HG03571 (cell line): ENCODE measurements around the gene KLHL25.
"Not testable (repeated sequence)": the region's sequence is repeated elsewhere in the genome, so short reads cannot be mapped to it uniquely, and the experiment has no call there.

Experiments
- ATAC-seq: cut with Tn5 transposase; IDR thresholded peaks from one replicate; pipeline ENCODE4 v1.9.1; 2021; ENCODE audit not compliant: unreplicated experiment

Gene KLHL25

GRCh38 chr15:85804481-85805170, 9.9 kb upstream of the KLHL25 start:
- ATAC-seq: no peak

- ATAC-seq: not testable (repeated sequence)
Observed at GRCh38 chr15:85802617-85803016, 7.9 kb upstream of the KLHL25 start.

- ATAC-seq: no peak
Observed at GRCh38 chr15:85800478-85801123, 5.9 kb upstream of the KLHL25 start.

GRCh38 chr15:85796371-85796770, 1.6 kb upstream of the KLHL25 start:
- ATAC-seq: not testable (repeated sequence)

GRCh38 chr15:85795337-85796305, 896 bp upstream of the KLHL25 start:
- ATAC-seq: no peak

GRCh38 chr15:85793641-85794597, 806 bp downstream of the KLHL25 start:
- ATAC-seq: peak; percentile 43

- ATAC-seq: no peak
Observed at GRCh38 chr15:85792912-85793590, 1.7 kb downstream of the KLHL25 start.

- ATAC-seq: no peak
Observed at GRCh38 chr15:85792102-85792731, 2.5 kb downstream of the KLHL25 start.

GRCh38 chr15:85789496-85789875, 5.2 kb downstream of the KLHL25 start:
- ATAC-seq: no peak

GRCh38 chr15:85788771-85789495, 5.8 kb downstream of the KLHL25 start:
- no peak for ATAC-seq

GRCh38 chr15:85786781-85787114, 8.0 kb downstream of the KLHL25 start:
- no peak for ATAC-seq

- ATAC-seq: no peak
Observed at GRCh38 chr15:85785887-85786780, 8.6 kb downstream of the KLHL25 start.

- no peak for ATAC-seq
Observed at GRCh38 chr15:85782064-85782463, 12.7 kb downstream of the KLHL25 start.

GRCh38 chr15:85781099-85781498, 13.6 kb downstream of the KLHL25 start:
- ATAC-seq: no peak

- no peak for ATAC-seq
Observed at GRCh38 chr15:85780225-85780985, 14.3 kb downstream of the KLHL25 start.

- ATAC-seq: no peak
Observed at GRCh38 chr15:85779249-85779648, 15.5 kb downstream of the KLHL25 start.

- no peak for ATAC-seq
Observed at GRCh38 chr15:85778107-85778776, 16.5 kb downstream of the KLHL25 start.
